Adrenal gland (tissue), 5 donors: Measurements from ENCODE around the gene CAPN15.

ENCODE experiments used
- CTCF ChIP-seq, 6 experiments: fragments of 450-650 bp in 4 of 6; fragments of 200-600 bp in 2 of 6; sonication (generic) in 1 of 6; IDR thresholded peaks; 1 replicate in 5 of 6; 2 replicates in 1 of 6; pipeline versions ENCODE4 v1.5.1 to v1.8.0; 2016 to 2021; ENCODE audit warnings: antibody characterized with exemption in 6 of 6, mild to moderate bottlenecking in 2 of 6, moderate library complexity in 1 of 6
- POLR2A ChIP-seq, 2 donors: fragments of 450-650 bp; IDR thresholded peaks; one replicate each; pipeline ENCODE4 v1.6.1; 2017; ENCODE audit warnings: antibody characterized with exemption in 2 of 2, mild to moderate bottlenecking in 2 of 2, moderate library complexity in 1 of 2
- donor health status: DM: no; HTN: no; CAD: no.

DNA sequence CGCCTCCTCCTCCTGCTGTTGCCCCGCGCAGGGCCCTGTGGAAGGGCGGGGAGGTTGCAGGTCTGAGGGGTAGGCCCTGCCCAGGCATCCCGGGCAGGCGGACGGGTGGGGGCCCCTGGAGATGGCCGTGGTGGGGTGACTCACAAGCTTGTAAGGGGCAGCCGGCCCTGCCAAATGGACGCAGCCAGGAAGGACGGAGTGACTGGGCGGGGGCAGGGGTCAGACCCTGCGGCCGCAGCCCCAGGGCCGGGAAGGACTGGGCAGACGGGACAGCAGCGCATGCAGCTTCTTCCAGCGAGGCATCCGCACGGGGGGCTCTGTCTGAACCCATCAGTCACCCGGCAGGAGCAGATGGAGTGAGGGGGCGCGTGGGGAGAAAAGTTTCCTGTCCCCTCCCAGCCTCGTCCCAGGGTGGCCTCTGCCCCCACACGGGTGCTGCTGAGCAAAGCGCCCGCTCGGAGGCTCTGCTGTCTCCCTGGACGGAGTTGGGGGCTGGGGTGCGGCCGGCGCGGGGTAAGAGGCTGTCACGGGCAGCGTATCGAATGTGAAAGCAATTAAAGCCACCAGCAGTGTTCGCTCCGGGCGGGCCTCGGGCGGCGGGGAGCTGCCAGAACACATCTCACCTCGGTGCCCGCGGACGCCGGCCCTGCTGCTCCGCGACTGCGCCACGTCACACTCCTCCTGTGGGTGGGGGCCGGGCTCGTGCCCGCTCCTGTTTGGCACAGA lies 27.3 kb downstream of the CAPN15 start:
- TF ChIP-seq POLR2A (IDR thresholded peaks at IDR 0.05) (no peak), CTCF (IDR thresholded peaks at IDR 0.05) (no peak)
